ENCODE results near the gene UST.
"Not testable (repeated sequence)": the region's sequence is repeated elsewhere in the genome, so short reads cannot be mapped to it uniquely, and the experiment has no call there.

Gene UST

DNA sequence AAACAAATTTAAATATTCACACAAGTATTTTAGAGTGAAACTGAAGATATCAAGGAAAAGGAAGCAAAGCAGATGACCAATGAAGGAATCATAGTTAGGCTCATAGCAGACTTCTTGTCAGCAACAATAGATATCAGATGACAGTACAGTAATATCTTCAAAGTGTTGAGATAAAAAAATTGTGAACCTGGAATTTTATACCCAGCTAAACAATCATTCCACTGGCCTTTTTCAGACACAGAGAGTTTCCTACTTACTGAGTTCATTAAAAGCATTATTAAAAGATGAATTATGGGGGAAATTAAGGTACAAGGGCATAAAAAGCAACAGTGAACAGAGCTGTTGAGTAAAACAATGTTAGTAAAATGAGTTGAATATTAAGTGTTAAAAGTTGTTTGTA is 254.6 kb downstream of the UST start:
- no peak for DNase-seq (ENCODE audit: low spot score)
- FAIRE-seq, result no peak

DNA sequence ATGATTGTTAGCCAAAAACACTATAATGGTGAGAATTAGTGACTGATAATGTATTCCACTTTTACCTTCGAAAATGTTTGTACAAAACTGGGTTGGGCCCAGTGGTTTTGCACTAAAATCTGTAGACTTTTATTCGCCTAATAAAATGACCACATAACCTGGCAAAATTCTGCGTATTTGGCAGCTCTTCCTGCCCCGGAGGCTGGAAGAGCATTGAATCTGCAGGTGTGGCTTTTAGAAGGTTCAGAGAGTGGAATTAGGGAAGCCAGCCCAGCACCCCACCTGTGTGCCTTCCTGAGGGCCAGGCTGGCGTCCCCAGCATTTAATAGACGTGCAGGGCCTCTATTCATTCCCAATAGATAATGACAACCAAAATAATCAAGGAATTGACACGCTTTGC is 256.7 kb downstream of the UST start:
- DNase-seq (ENCODE audit: low spot score) (no peak), FAIRE-seq (no peak)

DNA sequence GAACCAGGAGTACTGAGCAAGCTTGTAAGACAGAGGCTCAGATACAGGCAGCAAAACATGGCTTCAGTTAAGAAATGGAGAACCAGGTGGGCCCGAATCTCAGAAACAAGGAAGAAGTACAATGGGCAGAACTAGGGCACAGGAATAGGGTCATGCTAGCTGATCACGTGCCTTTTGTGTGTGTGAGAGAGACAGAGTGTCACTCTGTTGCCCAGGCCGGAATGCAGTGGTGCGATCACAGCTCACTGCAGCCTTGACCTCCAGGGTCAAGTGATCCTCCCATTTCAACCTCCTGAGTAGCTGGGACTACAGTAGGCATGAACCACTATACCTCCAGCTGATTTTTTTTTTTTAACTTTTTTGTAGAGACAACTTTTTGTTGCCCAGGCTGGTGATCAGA is 257.8 kb downstream of the UST start:
- DNase-seq (ENCODE audit: low spot score) (no peak), FAIRE-seq (no peak)

DNA sequence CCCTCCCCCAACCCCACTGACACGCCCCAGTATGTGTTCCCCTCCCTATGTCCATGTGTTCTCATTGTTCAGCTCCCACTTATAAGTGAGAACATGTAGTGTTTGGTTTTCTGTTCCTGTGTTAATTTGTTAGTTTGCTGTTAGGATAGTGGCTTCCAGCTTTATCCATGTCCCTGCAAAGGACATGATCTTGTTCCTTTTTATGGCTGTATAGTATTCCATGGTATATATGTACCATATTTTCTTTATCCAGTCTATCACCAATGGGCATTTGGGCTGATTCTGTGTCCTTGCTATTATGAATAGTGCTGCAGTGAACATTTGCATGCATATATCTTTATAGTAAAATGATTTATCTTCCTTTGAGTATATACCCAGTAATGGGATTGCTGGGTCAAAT is 259.4 kb downstream of the UST start:
- not testable (repeated sequence) for FAIRE-seq; DNase-seq (ENCODE audit: low spot score)

GRCh38 chr6:149006671-149007070 is 259.8 kb downstream of the UST start:
- DNase-seq (ENCODE audit: low spot score), result no peak
- FAIRE-seq, result no peak

DNA sequence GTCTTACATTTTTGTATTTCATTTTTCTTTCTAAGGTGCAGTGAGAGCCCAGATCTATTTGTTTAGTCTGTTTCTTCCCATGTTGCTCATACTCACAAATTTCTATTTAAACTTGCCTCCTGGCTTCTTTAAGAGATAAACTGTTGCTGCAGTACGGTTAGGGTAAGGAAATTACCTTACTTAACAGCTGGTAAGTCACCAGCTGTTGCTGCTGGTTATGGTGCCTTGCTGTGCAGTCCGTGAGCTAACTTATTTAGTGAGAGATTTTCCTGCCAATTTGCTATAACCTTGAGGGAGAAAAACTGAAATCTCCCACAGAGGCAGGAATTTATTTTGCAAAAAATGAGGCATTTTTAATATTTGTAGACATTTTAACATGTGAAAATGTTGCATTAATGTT is 261.0 kb downstream of the UST start:
- DNase-seq (ENCODE audit: low spot score), result no peak
- FAIRE-seq, result no peak

GRCh38 chr6:149008741-149009140 is 261.9 kb downstream of the UST start:
- FAIRE-seq, result no peak
- no peak for DNase-seq (ENCODE audit: low spot score)

DNA sequence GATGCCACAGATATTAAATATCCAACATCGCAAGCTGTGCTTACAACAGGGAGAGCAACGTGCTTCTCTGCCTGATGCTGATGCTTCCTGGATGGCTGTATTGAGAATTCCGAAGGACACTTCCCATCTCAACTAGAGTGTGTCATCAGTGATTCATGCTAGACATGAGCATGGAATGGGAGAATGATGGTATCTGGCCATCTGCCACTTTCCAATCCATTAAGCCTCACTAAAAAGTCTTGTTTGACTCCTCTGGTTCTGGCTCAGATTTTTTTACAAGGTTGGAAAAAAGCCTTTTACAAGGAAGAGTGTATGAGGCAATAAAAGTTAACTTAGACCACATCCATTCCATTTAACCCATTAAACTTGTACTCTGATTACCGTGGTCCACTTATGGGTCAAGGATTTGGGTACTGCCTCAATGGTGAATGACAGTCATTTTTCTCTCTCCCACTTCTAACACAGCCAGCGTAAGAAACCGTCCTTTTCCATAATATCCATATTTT is 265.3 kb downstream of the UST start:
- peak; percentile 87 for DNase-seq (ENCODE audit: low spot score)
- peak; percentile 9 for FAIRE-seq

DNA sequence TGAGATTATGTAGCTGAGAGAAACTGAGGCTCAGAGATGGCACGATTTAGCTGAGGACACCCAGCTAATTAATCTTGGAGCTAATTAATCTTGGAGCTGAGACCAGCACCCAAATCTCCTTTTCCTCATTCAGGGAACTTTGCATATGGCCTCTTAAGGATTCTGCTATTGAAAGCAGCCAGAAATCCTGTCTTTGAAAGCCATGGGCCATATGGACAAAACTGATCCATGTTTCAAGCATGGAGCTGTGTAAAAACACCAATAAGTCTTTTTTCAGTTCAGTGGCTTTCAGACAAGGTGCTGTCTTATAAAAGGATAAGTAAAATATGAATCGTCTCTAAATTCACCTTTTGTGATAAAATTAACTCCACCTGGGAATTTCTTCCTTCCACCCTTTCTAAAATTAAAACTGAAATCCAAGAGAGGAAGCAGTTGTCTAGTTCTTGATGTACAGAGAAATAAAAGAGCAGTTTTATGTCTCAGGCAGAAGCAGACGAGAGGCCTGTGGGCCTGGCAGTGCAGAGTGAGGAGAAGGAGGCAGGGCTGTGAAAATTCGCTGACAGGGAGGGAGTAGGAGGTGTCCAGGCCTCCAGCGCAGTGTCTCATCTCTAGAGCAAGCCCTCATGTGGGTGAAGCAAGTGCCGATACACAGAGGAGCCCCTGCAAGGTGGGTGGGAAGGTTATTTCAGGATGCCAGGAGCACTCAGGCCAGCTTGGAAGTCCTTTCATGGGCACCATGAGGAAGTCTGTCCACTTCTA is 266.9 kb downstream of the UST start:
- FAIRE-seq (no peak), DNase-seq (ENCODE audit: low spot score) (no peak)

DNA sequence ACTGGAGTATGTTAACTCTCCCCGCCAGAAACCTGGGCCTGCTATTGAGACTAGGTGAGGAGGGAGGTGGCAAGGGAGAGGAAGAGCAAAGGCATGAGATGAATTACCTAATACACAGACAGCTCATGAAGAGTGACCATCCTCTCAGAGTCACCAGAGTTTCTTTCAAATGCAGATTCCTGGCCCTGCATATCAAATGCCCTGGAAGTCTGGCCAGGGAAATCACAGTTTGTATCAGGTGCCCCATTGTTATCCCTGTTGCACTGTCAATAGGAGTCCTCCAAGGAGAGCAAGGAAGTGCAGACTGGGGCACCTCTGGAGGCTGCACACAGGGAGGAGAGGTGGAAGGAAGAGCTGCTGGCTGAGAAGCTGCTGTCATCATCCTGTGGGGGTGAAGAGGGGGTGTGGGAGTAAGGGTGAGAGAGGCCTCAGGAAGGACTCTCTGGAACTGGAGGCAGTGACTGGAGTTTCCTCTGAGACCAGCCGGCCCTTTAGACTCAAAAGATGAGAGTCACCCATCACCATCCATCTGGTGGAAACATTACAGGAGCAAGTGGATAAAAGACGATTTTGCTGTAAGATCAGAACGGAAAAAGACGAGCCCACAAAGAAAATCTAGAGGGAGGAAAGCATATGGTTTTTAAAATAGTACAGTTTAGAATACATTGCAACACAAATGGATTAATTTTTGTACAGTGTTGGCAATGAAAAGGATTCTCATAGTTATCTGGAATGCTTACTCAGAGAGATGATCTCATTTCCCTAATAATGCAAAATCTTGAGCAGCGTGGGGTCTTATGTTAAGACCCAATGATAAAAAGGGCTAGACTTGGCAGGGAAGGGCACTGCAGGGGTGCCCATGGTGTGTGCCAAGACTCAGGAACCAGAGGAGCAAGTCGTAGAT is 268.1 kb downstream of the UST start:
- no peak for FAIRE-seq
- no peak for DNase-seq (ENCODE audit: low spot score)

- FAIRE-seq (no peak), DNase-seq (ENCODE audit: low spot score) (no peak)
Observed at GRCh38 chr6:149015535-149016525, 269.0 kb downstream of the UST start.

DNA sequence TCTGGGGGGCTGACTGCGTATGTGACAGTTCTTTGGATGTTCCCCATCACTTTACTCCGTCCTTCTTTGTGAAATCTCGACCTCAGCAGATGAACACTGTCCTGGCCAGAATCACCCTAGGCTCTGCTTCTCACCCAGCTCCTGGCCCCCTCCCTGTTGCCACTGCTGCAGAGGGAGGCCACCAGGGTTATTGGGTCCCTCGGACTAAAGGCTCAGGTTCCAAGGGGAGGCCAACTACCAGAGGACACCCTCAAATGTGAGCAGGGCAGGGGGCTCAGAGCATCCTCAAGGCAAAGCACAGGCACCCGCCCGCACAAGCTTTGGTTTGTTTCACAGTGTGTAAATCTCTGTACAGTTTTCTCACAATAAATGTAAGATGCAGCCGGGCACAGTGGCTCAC is 269.9 kb downstream of the UST start:
- no peak for FAIRE-seq

GRCh38 chr6:149020319-149020718 is 273.5 kb downstream of the UST start:
- no peak for DNase-seq (ENCODE audit: low spot score)
- FAIRE-seq, result no peak

More for the DNA sequence above, 269.9 kb downstream of the UST start:
- DNase-seq (ENCODE audit: low spot score), result no peak

- FAIRE-seq, result no peak
- DNase-seq (ENCODE audit: low spot score), result no peak
Observed at GRCh38 chr6:149024361-149024760, 277.5 kb downstream of the UST start.

DNA sequence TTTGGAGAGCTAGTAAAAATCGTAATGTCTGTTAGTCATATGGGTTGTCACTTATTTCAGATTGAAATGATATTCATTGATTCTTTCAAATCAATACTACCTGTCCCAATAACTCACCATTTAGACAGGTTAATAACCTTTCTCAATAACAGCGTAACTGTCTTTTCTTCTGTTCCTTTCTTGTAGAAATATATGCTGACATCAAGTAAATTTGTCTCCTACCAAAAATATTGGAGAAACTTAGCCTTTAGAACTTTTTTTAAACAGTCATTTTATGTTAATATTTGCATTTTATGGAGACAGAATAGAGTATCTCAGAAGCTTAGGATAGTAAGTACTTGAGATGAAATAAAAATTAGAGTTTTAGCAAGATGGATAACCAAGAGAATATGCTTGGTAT is 278.2 kb downstream of the UST start:
- no peak for DNase-seq (ENCODE audit: low spot score)
- FAIRE-seq, result no peak

DNA sequence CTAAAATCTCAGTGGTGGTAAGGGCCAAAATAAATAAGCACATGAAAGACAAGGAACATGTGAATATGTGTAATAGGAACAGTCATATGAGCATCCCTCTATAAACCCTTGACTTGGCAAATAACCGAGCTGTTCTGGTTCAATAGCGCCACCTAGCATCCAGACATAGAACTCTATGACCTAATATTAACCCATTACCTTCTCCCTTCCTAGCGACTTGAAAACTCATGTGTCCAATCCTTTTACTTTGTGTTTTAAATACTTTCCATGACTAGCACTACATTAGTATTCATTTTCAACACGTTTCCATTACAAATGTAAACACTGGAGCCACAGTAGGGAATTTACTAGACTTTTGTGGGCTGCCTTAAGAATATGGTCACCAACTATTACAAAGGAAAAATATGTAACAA is 279.7 kb downstream of the UST start:
- FAIRE-seq (no peak), DNase-seq (ENCODE audit: low spot score) (peak; percentile 36)

GRCh38 chr6:149027484-149027883 is 280.7 kb downstream of the UST start:
- FAIRE-seq, result no peak

GRCh38 chr6:149028767-149029405 is 282.1 kb downstream of the UST start:
- no peak for FAIRE-seq
- DNase-seq (ENCODE audit: low spot score), result peak; percentile 58

More at GRCh38 chr6:149027484-149027883, 280.7 kb downstream of the UST start:
- no peak for DNase-seq (ENCODE audit: low spot score)

DNA sequence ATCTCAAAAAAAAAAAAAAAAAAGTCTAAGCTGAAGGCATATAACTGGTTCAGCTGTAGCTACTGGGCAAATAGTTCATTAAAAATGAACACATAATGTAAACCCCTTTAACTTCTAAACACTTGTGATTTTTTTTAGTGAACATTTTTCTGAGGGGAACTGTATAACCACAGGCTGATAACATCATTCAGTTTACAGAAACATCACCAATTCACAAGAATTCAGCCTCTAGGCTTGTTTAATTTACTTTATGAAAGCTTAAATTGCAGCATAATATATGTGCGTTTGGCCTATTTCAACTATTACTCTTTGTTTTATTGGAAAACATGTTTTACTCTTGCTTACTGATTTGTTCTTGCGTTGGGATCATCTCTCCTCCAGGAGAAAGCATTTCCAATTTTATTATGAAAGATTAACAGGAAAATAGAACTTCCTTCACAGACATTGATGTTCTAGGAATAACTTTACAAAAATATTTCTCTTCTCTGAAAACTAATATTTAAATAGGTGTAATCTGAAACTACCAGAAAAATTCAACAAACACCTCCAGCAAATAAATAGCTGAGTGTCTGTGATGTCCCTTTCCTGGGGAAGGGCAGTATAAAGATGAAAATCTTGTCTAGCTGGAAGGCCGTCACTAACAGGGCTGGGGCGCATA is 284.5 kb downstream of the UST start:
- DNase-seq (ENCODE audit: low spot score) (no peak), FAIRE-seq (no peak)

All from urothelium cell line (cell line).